Mesothelial cell of epicardium (in vitro differentiated cells): ENCODE data around the gene GNB2. TPM values are rescaled to one million over a fixed set of nuclear protein-coding genes. Genes with fewer than 3 reads are reported as not detected.

Experiments used
- DNase-seq, 2 experiments: peaks; one replicate each; pipeline ENCODE4 v3.0.0; 2021; ENCODE audit warnings: low spot score in 2 of 2; ENCODE audit not compliant: unreplicated experiment in 2 of 2
- H3K27ac Mint-ChIP-seq: 2 replicates; pipeline ENCODE4 v1.8.0; 2021; ENCODE audit warnings: mixed read lengths
- H3K27me3 Mint-ChIP-seq: 2 replicates; pipeline ENCODE4 v1.8.0; 2021; ENCODE audit warnings: low read depth, mixed read lengths
- H3K36me3 Mint-ChIP-seq: 2 replicates; pipeline ENCODE4 v1.8.0; 2021; ENCODE audit warnings: mixed read lengths
- H3K4me1 Mint-ChIP-seq: 2 replicates; pipeline ENCODE4 v1.8.0; 2021; ENCODE audit warnings: mixed read lengths
- H3K4me3 Mint-ChIP-seq: 2 replicates; pipeline ENCODE4 v1.8.0; 2021; ENCODE audit warnings: mild to moderate bottlenecking, moderate library complexity, mixed read lengths
- H3K9me3 Mint-ChIP-seq: 2 replicates; pipeline ENCODE4 v1.8.0; 2021; ENCODE audit warnings: mixed read lengths
- CTCF ChIP-seq: fragments of 200-600 bp; sonication (generic); IDR thresholded peaks from one replicate; pipeline ENCODE4 v1.5.0; 2021; ENCODE audit warnings: antibody characterized with exemption; ENCODE audit not compliant: unreplicated experiment
- total RNA-seq: library from RNA; stranded (reverse); gene quantifications from 3 replicates; pipeline ENCODE4 v1.2.1, GENCODE V29; 2021

GNB2 gene
- total RNA-seq, 1 donor from 2014 or later: 174 TPM

- Mint-ChIP-seq H3K4me3 (no peak overlapping the region), H3K27ac (no peak overlapping the region), H3K27me3 (peaks cover 64% of the 10 kb centered on the region), H3K9me3 (no peaks in the 10 kb centered on the region), H3K36me3 (no peaks in the 10 kb centered on the region), H3K4me1 (peaks cover 1% of the 10 kb centered on the region)
- no peak for TF ChIP-seq CTCF
- DNase-seq: no peak
These were observed 53.6 kb downstream of the GNB2 start for GRCh38 chr7:100726996-100727761.

GRCh38 chr7:100728196-100728595, 54.7 kb downstream of the GNB2 start:
- peaks cover 55% of the 10 kb centered on the region for H3K27me3 Mint-ChIP-seq

More at GRCh38 chr7:100728196-100728595, 54.7 kb downstream of the GNB2 start:
- Mint-ChIP-seq H3K36me3 (no peaks in the 10 kb centered on the region), H3K27ac (no peak overlapping the region), H3K9me3 (no peaks in the 10 kb centered on the region), H3K4me1 (peaks cover 1% of the 10 kb centered on the region), H3K4me3 (no peak overlapping the region)
- DNase-seq: no peak
- TF ChIP-seq CTCF: no peak

Other genes with a start within 250 kb of the GNB2 start
- 3.4 to 6.1 TPM (median 4.3 TPM) in 3 replicates for gene ZCWPW1, start 245.0 kb upstream of the GNB2 start, total RNA-seq
- 34.7 to 38.5 TPM (median 38.4 TPM) in 3 replicates for gene MEPCE, start 243.9 kb upstream of the GNB2 start, total RNA-seq
- 25.7 to 29.3 TPM (median 26.6 TPM) in 3 replicates for gene PPP1R35, start 237.2 kb upstream of the GNB2 start, total RNA-seq
- 2.0 to 3.6 TPM (median 3.3 TPM) in 3 replicates for gene SPACDR, start 209.5 kb upstream of the GNB2 start, total RNA-seq
- gene TSC22D4, start 194.5 kb upstream of the GNB2 start, total RNA-seq: 50.5 to 52.7 TPM (median 52.4 TPM) in 3 replicates
- gene NYAP1, start 189.8 kb upstream of the GNB2 start, total RNA-seq: 8.2 to 8.5 TPM (median 8.4 TPM) in 3 replicates
- 7.7 to 9.1 TPM (median 8.3 TPM) in 3 replicates for gene AGFG2, start 134.5 kb upstream of the GNB2 start, total RNA-seq
- gene SAP25, start 99.8 kb upstream of the GNB2 start, total RNA-seq: 7.9 to 13.5 TPM (median 10.6 TPM) in 3 replicates
- 117 to 128 TPM (median 127 TPM) in 3 replicates for gene LRCH4, start 87.6 kb upstream of the GNB2 start, total RNA-seq
- 0.54 to 0.93 TPM (median 0.64 TPM) in 3 replicates for gene FBXO24, start 87.4 kb upstream of the GNB2 start, total RNA-seq
- gene PCOLCE, start 71.4 kb upstream of the GNB2 start, total RNA-seq: 461 to 479 TPM (median 479 TPM) in 3 replicates
- 22.5 to 25.9 TPM (median 24.7 TPM) in 3 replicates for gene MOSPD3, start 61.2 kb upstream of the GNB2 start, total RNA-seq
- gene TFR2, start 32.2 kb upstream of the GNB2 start, total RNA-seq: 0.38 to 0.69 TPM (median 0.54 TPM) in 3 replicates
- gene ACTL6B, start 17.3 kb upstream of the GNB2 start, total RNA-seq: not detected in 3 replicates
- gene GIGYF1, start 20.5 kb downstream of the GNB2 start, total RNA-seq: 98.5 to 99.2 TPM (median 99.1 TPM) in 3 replicates
- gene POP7, start 32.4 kb downstream of the GNB2 start, total RNA-seq: 26.0 to 27.2 TPM (median 26.6 TPM) in 3 replicates
- 0.16 to 0.27 TPM in 2 of 3 replicates, not detected in the other for gene EPO, start 46.7 kb downstream of the GNB2 start, total RNA-seq
- gene ZAN, start 59.9 kb downstream of the GNB2 start, total RNA-seq: not detected in 3 replicates
- 120 to 127 TPM (median 125 TPM) in 3 replicates for gene EPHB4, start 153.8 kb downstream of the GNB2 start, total RNA-seq
- 30.9 to 39.1 TPM (median 37.5 TPM) in 3 replicates for gene SLC12A9, start 179.0 kb downstream of the GNB2 start, total RNA-seq
- 101 to 109 TPM (median 107 TPM) in 3 replicates for gene TRIP6, start 193.6 kb downstream of the GNB2 start, total RNA-seq
- 229 to 245 TPM (median 240 TPM) in 3 replicates for gene SRRT, start 201.4 kb downstream of the GNB2 start, total RNA-seq
- gene UFSP1, start 216.0 kb downstream of the GNB2 start, total RNA-seq: 6.0 to 8.0 TPM (median 6.4 TPM) in 3 replicates
- 9.2 to 10.4 TPM (median 9.6 TPM) in 3 replicates for gene ACHE, start 222.1 kb downstream of the GNB2 start, total RNA-seq